DMS53 treated with DMSO at 0.1 percent for 48 hours (cell line): Measurements from ENCODE around the gene MYO10.

ENCODE experiments used
- DNase-seq: peaks from one replicate; lab custom pipeline; 2025; ENCODE audit not compliant: unreplicated experiment; lab: John Stamatoyannopoulos, UW

The MYO10 gene

DNA sequence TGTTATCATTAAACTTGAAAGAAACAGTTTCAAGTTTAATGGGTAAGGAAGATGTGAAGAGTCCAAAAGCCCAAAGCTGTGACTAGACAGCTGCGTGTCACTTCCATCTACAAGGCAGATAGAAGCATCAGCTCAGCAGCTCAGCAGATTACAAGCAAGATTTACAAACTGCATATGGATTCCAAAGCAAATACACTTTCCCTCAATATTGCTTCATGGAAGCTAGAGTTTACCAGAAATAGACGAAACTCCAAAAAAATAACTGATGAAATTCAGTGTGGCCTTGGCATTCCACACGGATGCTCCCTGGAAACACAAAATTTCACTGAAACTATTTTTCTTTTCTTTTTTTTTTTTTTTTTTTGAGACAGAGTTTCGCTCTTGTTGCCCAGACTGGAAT lies 17.9 kb downstream of the MYO10 start:
- no peak for DNase-seq

GRCh38 chr5:16916262-16916878 lies 19.7 kb downstream of the MYO10 start:
- DNase-seq, result no peak

DNA sequence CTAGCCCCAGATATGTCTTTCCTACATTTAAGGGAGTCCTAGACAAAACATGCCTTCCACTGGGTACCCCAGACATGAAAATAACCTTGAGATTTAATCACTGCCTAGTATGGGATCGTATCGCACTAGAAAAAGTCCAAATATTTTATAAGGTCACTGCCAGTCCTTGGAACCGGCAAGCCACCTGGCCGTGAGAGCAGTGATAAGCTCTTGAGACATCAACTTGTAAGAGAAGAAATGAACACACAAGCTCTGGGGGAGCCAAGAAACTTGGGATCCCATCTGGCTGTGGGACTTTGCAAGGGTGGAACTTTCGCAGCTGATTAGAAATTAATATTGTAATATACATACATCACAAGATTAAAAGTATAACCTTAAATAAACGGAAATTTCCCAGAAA lies 21.5 kb downstream of the MYO10 start:
- DNase-seq, result no peak

DNA sequence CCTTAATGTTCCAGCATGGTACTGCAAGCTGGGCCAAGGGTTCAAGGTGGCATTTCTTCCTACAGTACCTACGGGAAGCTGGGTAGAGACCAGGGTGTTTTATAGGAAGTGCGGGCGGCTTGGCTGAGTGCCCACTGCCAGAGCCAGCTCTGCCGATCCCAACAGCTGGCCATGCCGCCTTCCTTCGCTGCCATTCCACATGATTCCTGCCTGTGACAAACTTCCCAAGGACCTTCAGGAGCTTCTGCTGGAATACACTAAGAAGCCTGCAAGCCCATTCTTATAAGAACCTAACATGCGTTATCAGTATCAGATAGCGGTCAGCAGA lies 22.0 kb downstream of the MYO10 start:
- no peak for DNase-seq

DNA sequence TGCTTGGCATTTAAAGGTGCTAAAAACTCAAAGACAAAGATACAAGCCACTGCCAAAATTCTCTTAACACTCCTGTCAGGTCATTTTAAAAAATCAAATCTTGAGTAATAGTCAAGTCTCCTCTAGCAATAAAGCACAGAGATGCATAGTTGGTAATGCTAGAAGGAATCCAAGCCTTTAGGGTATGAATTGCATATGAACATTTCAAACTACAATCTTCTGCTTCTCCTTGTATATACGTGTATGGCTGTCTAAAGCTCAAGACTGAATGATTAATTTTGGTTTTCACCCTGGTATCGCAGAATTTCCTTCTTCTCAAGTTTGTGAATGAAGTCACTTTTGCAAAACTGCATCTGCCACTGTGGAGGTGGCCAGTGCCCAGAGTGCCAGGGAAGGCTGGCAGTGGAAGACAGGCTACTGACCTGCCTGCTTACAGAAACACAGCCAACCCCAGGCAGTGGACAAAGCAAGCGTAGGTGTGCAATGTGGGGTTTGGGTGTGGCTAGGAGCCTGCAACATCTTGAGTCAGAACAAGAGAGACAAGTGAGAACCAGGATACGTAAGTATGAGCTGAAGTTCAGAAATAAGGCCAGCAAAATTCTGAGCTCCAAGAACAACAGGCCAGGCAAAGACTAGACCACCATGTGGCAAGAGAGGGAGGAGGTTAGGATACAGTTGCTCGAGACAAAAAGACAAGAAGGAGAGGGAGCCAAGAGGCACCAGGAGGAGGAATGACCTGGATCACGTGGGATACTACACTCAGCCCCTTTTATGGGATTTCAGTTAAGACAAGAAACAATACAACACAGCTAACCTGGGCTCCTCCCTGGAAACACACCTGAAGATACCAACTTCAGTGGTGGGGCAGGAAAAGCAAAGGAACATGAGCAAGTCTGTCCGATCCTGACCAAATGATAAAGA lies 22.6 kb downstream of the MYO10 start:
- no peak for DNase-seq

- no peak for DNase-seq
Observed at GRCh38 chr5:16912080-16912479, 24.0 kb downstream of the MYO10 start.

- DNase-seq, result no peak
Observed at GRCh38 chr5:16909464-16909863, 26.6 kb downstream of the MYO10 start.

GRCh38 chr5:16907270-16907669 lies 28.8 kb downstream of the MYO10 start:
- DNase-seq, result no peak

- no peak for DNase-seq
Observed at GRCh38 chr5:16906255-16906654, 29.8 kb downstream of the MYO10 start.

- no peak for DNase-seq
Observed at GRCh38 chr5:16903480-16904300, 32.4 kb downstream of the MYO10 start.

DNA sequence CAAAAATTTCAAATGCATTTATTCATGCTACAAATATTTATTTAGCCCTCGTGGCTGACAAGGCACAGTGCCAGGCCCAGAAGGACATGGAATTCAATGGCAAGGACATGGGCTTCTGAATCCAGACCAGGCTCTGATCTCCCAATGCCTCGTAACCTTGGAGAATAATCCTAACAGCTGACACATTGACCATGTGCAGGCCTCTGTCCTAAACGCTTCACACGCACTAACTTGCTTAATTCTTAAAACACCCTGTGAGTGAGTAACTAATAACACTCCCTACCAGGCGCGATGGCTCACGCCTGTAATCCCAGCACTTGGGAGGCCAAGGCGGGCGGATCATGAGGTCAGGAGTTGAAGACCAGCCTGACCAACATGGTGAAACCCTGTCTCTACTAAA lies 33.2 kb downstream of the MYO10 start:
- no peak for DNase-seq

DNA sequence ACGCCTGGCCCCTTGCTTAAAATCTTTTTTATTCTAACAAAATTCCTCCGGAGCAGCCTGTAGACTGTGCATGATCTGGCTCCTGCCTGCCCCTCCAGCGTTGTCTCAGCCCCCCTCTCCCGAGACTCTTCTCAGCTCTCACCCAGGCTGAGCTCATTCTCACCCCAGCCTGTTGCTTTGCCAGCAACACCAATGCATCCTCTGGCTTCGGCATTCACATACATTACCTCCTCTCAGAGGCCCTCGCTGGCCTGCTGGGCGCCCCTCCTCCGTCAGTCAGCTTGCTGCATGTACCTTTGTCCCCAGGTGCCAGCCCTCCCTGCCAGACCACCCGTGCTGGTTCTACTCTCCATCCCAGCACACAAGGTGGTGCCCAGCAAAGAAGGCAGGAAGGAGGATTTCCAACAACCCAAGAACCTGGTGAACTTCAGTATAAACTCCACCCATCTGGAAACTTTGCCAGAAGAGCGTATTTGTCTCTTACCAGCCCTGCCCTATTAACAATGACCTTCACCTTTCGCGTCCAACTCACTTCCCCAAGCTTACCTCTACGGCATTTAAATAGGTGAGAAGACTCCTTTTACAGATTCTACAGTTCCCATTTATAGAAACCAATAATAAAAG lies 35.0 kb downstream of the MYO10 start:
- DNase-seq, result no peak

- DNase-seq, result no peak
Observed at GRCh38 chr5:16899171-16899570, 36.9 kb downstream of the MYO10 start.

DNA sequence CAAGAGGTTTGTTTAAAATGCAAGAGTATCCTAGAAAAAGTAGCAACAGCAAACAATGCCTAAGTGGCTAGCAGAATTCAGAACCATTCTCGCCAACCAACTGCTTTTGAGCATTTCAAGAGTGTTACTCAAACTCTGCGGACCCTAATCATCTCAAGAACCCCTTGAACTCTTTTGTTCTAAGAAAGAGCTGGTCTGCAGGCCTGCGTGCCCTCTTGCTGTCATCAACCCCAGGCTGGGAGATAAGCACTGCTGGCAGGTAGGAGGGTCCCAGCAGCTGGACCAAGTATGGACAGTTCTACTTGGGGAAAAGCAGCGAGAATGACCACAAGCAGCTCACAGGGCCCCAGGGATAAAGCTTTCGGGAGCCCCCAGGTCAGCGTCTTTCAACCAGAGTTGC lies 38.3 kb downstream of the MYO10 start:
- no peak for DNase-seq

GRCh38 chr5:16897284-16897704 lies 38.8 kb downstream of the MYO10 start:
- no peak for DNase-seq

DNA sequence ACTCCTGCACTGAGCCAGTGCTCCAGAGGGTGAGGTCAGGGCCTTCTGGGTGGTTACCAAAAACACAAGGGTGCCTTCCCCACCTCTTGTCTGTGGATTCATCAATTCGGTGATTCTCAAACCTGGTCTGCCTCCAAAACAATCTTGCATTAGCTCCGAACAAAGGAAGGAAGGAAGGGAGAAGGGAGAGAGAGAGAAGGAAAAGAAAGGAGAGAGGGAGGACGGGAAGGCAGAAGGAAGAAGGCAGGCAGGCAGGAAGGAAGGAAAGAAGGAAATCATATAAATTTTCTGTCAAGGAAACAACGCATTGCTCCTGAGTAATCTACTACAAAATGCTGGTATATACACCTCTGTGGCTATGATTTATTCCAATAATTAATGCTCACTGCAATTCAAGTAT lies 39.3 kb downstream of the MYO10 start:
- DNase-seq, result no peak

- peak; percentile 91 for DNase-seq
Observed at GRCh38 chr5:16894236-16895057, 41.6 kb downstream of the MYO10 start.

DNA sequence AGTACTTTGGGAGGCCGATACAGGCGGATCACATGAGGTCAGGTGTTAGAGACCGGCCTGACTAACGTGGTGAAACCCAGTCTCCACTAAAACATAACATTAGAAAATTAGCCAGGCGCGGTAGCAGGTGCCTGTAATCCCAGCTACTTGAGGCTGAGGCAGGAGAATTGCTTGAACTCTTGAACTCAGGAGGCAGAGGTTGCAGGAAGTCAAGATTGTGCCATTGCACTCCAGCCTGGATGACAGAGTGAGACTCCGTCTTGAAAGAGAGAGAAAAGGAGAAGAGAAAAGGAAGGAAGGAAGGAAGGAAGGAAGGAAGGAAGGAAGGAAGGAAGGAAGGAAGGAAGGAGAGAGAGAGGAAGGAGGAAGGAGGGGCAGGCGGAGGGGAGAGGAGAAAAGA lies 45.1 kb downstream of the MYO10 start:
- no peak for DNase-seq

GRCh38 chr5:16889972-16890519 lies 46.0 kb downstream of the MYO10 start:
- DNase-seq, result no peak
